Endothelial cell of umbilical vein (primary cell): ENCODE data around the gene DERL3. TPM values are rescaled to one million over a fixed set of nuclear protein-coding genes. Genes with fewer than 3 reads are reported as not detected.

Experiments used
- BruUV-seq: library from RNA; stranded (reverse); fragments of 400-500 nt; replicated peaks from 2 replicates; lab custom pipeline; 2021; lab: Mats Ljungman, UMichigan
- CTCF ChIA-PET: fragments of 300-600, 350-600 bp; sonication (Branson Sonifier 250); formaldehyde crosslinking; loops from one replicate; lab custom pipeline; 2021; ENCODE audit warnings: antibody characterized with exemption, inconsistent platforms; lab: Charles Lee
- POLR2A ChIA-PET: fragments of 300-600, 350-600 bp; sonication (Branson Sonifier 250); formaldehyde crosslinking; loops from one replicate; lab custom pipeline; 2021; ENCODE audit warnings: antibody characterized with exemption, inconsistent platforms; lab: Charles Lee
- DNase-seq: peaks from one replicate; pipeline ENCODE4 v3.0.0-alpha.2; 2011; ENCODE audit warnings: low read depth, low spot score
- FAIRE-seq: peaks from 2 replicates; lab custom pipeline; 2011; peaks lifted over from hg19 to GRCh38; lab: Jason Lieb, UNC
- H2AFZ ChIP-seq: 2 replicates; pipeline ENCODE4 v1.6.0; 2012; ENCODE audit warnings: low read depth, low read length, control low read depth, inconsistent platforms
- H3K27ac ChIP-seq: 2 replicates; pipeline ENCODE4 v1.5.1; 2011; ENCODE audit warnings: low read depth, mild to moderate bottlenecking, control low read depth, low read length, moderate library complexity; ENCODE audit not compliant: insufficient read depth
- H3K27me3 ChIP-seq, 2 experiments: 2 replicates each; pipeline versions ENCODE4 v1.6.0 to v1.6.1; 2011; ENCODE audit warnings: low read length in 2 of 2, mixed read lengths in 1 of 2; ENCODE audit not compliant: control insufficient read depth in 2 of 2, insufficient read depth in 2 of 2
- H3K36me3 ChIP-seq, 2 experiments: 2 replicates in 1 of 2; 3 replicates in 1 of 2; pipeline ENCODE4 v1.5.1; 2011; ENCODE audit warnings: low read length in 2 of 2, mild to moderate bottlenecking in 1 of 2, moderate library complexity in 1 of 2; ENCODE audit not compliant: control insufficient read depth in 2 of 2, insufficient read depth in 2 of 2; ENCODE audit errors: extremely low read depth in 1 of 2
- H3K4me1 ChIP-seq: 3 replicates; pipeline ENCODE4 v1.5.1; 2011; ENCODE audit warnings: mild to moderate bottlenecking, low read length; ENCODE audit not compliant: control insufficient read depth, insufficient read depth; ENCODE audit errors: extremely low read depth
- H3K4me2 ChIP-seq: 2 replicates; pipeline ENCODE4 v1.6.1; 2011; ENCODE audit warnings: low read length, control low read depth, mixed read lengths; ENCODE audit not compliant: insufficient read depth
- H3K4me3 ChIP-seq, 3 experiments: fragments of 200-600 bp in 1 of 3; sonication (generic), shearing (Covaris generic) in 1 of 3; replicated peaks in 1 of 3; 2 replicates each; pipeline ENCODE4 v1.5.1; 2011 to 2016; ENCODE audit warnings: control low read depth in 3 of 3, low read length in 3 of 3, mild to moderate bottlenecking in 2 of 3, inconsistent platforms in 1 of 3, low read depth in 1 of 3, moderate library complexity in 1 of 3; ENCODE audit not compliant: insufficient read depth in 1 of 3
- H3K79me2 ChIP-seq: 2 replicates; pipeline ENCODE4 v1.6.0; 2012; ENCODE audit warnings: low read length, inconsistent platforms; ENCODE audit not compliant: control insufficient read depth, insufficient read depth
- H3K9ac ChIP-seq: replicated peaks from 2 replicates; pipeline ENCODE3; 2011; ENCODE audit warnings: low read length, control low read depth; ENCODE audit not compliant: insufficient read depth; ENCODE audit errors: extremely low read depth
- H3K9me1 ChIP-seq: replicated peaks from 3 replicates; pipeline ENCODE4 v1.6.0; 2011; ENCODE audit warnings: mild to moderate bottlenecking, low read length; ENCODE audit not compliant: control insufficient read depth, insufficient read depth; ENCODE audit errors: extremely low read depth
- H3K9me3 ChIP-seq: replicated peaks from 2 replicates; pipeline ENCODE4 v1.5.1; 2012; ENCODE audit warnings: low read length, inconsistent platforms; ENCODE audit not compliant: control insufficient read depth, insufficient read depth
- H4K20me1 ChIP-seq: replicated peaks from 2 replicates; pipeline ENCODE3; 2011; ENCODE audit warnings: mild to moderate bottlenecking, low read length; ENCODE audit not compliant: control insufficient read depth, insufficient read depth; ENCODE audit errors: extremely low read depth
- CTCF ChIP-seq, 2 donors: IDR thresholded peaks; 1 replicate in 1 of 2; 2 replicates in 1 of 2; pipeline ENCODE4 v1.5.1; 2011; ENCODE audit warnings: low read length in 2 of 2, mild to moderate bottlenecking in 2 of 2, moderate library complexity in 2 of 2, control low read depth in 1 of 2, inconsistent platforms in 1 of 2, low read depth in 1 of 2; ENCODE audit not compliant: insufficient read depth in 1 of 2; ENCODE audit errors: extremely low read depth in 1 of 2
- POLR2AphosphoS5 ChIP-seq: IDR thresholded peaks from 2 replicates; pipeline ENCODE4 v1.6.1; 2012; ENCODE audit warnings: low read depth, mild to moderate bottlenecking, control low read depth, low read length, moderate library complexity; ENCODE audit not compliant: insufficient read depth
- dilution Hi-C: fragments of 300-500 bp; cut with MboI; formaldehyde crosslinking; loops from one replicate; pipeline ENCODE4 v1.15.0; 2019; ENCODE audit warnings: low sequenced_read_pairs; ENCODE audit not compliant: extremely low pct_ligation_motif_present
- intact Hi-C: fragments of 100-400 bp; cut with micrococcal nuclease; formaldehyde crosslinking; loops from one replicate; pipeline ENCODE4 v1.10.0; 2022
- polyA plus RNA-seq, 4 experiments: library from polyadenylated mRNA; depleted of rRNA in 3 of 4; stranded (reverse) in 3 of 4; unstranded in 1 of 4; fragments of >200 nt; gene quantifications; 2 replicates each; pipeline versions ENCODE4 v1.2.1 to v1.2.3, GENCODE V29; 2011 to 2012; ENCODE audit warnings: missing spikeins in 1 of 4
- total RNA-seq: library from RNA; stranded (reverse); gene quantifications from 2 replicates; pipeline ENCODE4 v1.2.3, GENCODE V29; 2021

DERL3 gene
- total and polyA plus RNA-seq, 2 donors (not counting 3 experiments of a cell fraction or from before 2014, with no cell fraction given), result 3.4 to 3.8 TPM

- intact Hi-C loops, result loop anchor here (5.0 kb wide), 3 partner anchors 132 to 307 kb away; no protein-coding TSS in a partner anchor
Measured at GRCh38 chr22:23849009-23850006, 10.5 kb upstream of the DERL3 start.

More at GRCh38 chr22:23849009-23850006, 10.5 kb upstream of the DERL3 start:
- no peak overlapping the region for H3K27ac ChIP-seq
- TF ChIP-seq CTCF (IDR thresholded peaks at IDR 0.05; ENCODE audit: extremely low read depth in 1 of 2, insufficient read depth in 1 of 2, low read depth in 1 of 2, low read length in 2 of 2) (peak; percentile 98 to 99), POLR2AphosphoS5 (no peak)
- no peak overlapping the region for H3K9ac ChIP-seq
- no peaks in the 10 kb centered on the region for H3K27me3 ChIP-seq
- peak overlapping the region; percentile 81 for H2AFZ ChIP-seq
- no peaks in the 10 kb centered on the region for H3K9me1 ChIP-seq
- ChIA-PET POLR2A (no interaction called here), CTCF (interaction anchor here (0.5 to 2.1 kb wide), 74 partner anchors 8 to 439 kb away, joined by 3 to 71 read pairs (median 4); partner anchors contain the start of genes C22orf15, CHCHD10, DERL3 and MIF)
- H3K4me1 ChIP-seq, result peaks cover 4% of the 10 kb centered on the region
- no peak overlapping the region for H3K4me3 ChIP-seq
- DNase-seq (peak; percentile 74), FAIRE-seq (peak; percentile 69)
- H3K36me3 ChIP-seq, result no peaks in the 10 kb centered on the region
- no peaks in the 10 kb centered on the region for H3K79me2 ChIP-seq
- H3K4me2 ChIP-seq, result no peak overlapping the region
- H4K20me1 ChIP-seq, result no peaks in the 10 kb centered on the region
- no TSS peak for BruUV-seq
- dilution Hi-C loops, result no loop called here
- no peaks in the 10 kb centered on the region for H3K9me3 ChIP-seq
